Measurements from ENCODE around the gene SPPL2C. TPM values are rescaled to one million over a fixed set of nuclear protein-coding genes. Genes with fewer than 3 reads are reported as not detected.

The SPPL2C gene, protein sequence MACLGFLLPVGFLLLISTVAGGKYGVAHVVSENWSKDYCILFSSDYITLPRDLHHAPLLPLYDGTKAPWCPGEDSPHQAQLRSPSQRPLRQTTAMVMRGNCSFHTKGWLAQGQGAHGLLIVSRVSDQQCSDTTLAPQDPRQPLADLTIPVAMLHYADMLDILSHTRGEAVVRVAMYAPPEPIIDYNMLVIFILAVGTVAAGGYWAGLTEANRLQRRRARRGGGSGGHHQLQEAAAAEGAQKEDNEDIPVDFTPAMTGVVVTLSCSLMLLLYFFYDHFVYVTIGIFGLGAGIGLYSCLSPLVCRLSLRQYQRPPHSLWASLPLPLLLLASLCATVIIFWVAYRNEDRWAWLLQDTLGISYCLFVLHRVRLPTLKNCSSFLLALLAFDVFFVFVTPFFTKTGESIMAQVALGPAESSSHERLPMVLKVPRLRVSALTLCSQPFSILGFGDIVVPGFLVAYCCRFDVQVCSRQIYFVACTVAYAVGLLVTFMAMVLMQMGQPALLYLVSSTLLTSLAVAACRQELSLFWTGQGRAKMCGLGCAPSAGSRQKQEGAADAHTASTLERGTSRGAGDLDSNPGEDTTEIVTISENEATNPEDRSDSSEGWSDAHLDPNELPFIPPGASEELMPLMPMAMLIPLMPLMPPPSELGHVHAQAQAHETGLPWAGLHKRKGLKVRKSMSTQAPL
- total RNA-seq (2021; fragmentation: NEBNext Ultra II Directional; extraction: Animal tissue kit (Norgen Biotek cat#: 25700)) (not detected in 2 replicates), polyA plus RNA-seq (2011; rRNA removed) (not detected in 2 replicates), polyA minus RNA-seq (2011; rRNA and poly(A)+ RNA removed) (not detected in 2 replicates)
- not detected for polyA plus RNA-seq (2011; cell fraction: cytosol; rRNA removed)
- polyA plus RNA-seq (2011; cell fraction: nucleus; rRNA removed) = not detected
- polyA plus RNA-seq (2012, experiment 1 of 2) = not detected in 4 replicates
- polyA plus RNA-seq (2012, experiment 2 of 2) = not detected
- not detected for polyA plus RNA-seq (2013, experiment 1 of 2)
- polyA plus RNA-seq (2013, experiment 2 of 2) = not detected
- not detected for polyA minus RNA-seq (2011; cell fraction: cytosol; rRNA and poly(A)+ RNA removed)
- not detected for polyA minus RNA-seq (2011; cell fraction: nucleus; rRNA and poly(A)+ RNA removed)
- long read RNA-seq, experiment 1 = 0 reads
- long read RNA-seq, experiment 2 = 0 reads

DNA sequence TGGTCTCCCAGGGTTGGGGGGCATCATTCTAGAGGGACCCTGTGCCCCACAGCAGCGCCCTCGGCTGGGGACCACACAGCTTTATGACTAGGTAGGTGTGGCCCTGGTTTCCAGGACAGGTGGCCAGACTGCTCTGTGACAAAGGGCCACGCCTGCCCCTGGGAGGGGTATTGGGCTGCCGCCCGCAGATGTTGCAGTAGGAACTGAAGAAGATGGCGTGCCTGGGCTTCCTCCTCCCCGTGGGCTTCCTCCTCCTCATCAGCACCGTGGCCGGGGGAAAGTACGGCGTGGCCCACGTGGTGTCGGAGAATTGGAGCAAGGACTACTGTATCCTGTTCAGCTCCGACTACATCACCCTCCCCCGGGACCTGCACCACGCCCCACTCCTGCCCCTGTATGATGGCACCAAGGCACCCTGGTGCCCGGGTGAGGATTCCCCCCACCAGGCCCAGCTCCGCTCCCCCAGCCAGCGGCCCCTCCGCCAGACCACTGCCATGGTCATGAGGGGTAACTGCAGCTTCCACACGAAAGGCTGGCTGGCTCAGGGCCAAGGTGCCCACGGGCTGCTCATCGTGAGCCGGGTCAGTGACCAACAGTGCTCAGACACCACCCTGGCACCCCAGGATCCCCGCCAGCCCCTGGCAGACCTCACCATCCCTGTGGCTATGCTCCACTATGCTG is at the start of gene SPPL2C:
TSS of gene SPPL2C (plus strand) at position 187 of the 681 bp plus-strand sequence. CDS start at position 213, 26 bp downstream.
- Histone ChIP-seq H2BK120ac (replicated peaks; ENCODE audit: low read depth, low read length) (no peak within 1 kb of the TSS), H2BK12ac (ENCODE audit: low read depth, low read length) (no peak within 1 kb of the TSS), H3K4me1 (replicated peaks in 1 of 4; ENCODE audit: control insufficient read depth in 3 of 4, insufficient read depth in 4 of 4, low read length in 3 of 4) (no peaks in the 10 kb centered on the region), H4K91ac (replicated peaks; ENCODE audit: insufficient read length, low read length) (no peak within 1 kb of the TSS), H3K14ac (ENCODE audit: insufficient read length) (no peak within 1 kb of the TSS), H3K79me2 (ENCODE audit: control insufficient read depth in 1 of 2, insufficient read depth in 2 of 2, low read length in 2 of 2) (no peaks in the 10 kb centered on the region), H3K56ac (replicated peaks; ENCODE audit: insufficient read length, low read depth, low read length) (no peak within 1 kb of the TSS), H4K20me1 (replicated peaks in 1 of 2; ENCODE audit: control insufficient read depth in 1 of 2, insufficient read depth in 2 of 2, low read length in 2 of 2) (no peaks in the 10 kb centered on the region), H3K9me3 (ENCODE audit: insufficient read depth in 2 of 2, low read depth in 1 of 2, low read length in 1 of 2) (no peaks in the 10 kb centered on the region), H3K23ac (ENCODE audit: insufficient read length) (no peak within 1 kb of the TSS), H4K8ac (ENCODE audit: extremely low read depth, insufficient read depth, low read length) (peak within 1 kb of the TSS; percentile 25; the same call in 1 of the 2 replicates), H2AK5ac (ENCODE audit: low read depth, low read length) (no peak within 1 kb of the TSS), H2BK5ac (ENCODE audit: low read depth, low read length) (no peak within 1 kb of the TSS), H3K27ac (ENCODE audit: low read depth, low read length) (no peak within 1 kb of the TSS), H3K36me3 (ENCODE audit: control insufficient read depth in 2 of 4, insufficient read depth in 4 of 4, low read length in 3 of 4) (no peaks in the 10 kb centered on the region), H3K9ac (replicated peaks in 1 of 4; ENCODE audit: extremely low read depth in 1 of 4, low read depth in 3 of 4, low read length in 3 of 4) (no peak within 1 kb of the TSS; a peak in 1 of 7 replicates), H3K4ac (replicated peaks; ENCODE audit: insufficient read length, low read depth, low read length) (no peak within 1 kb of the TSS), H3K4me2 (ENCODE audit: insufficient read depth in 1 of 2, low read depth in 2 of 2, low read length in 2 of 2) (no peak within 1 kb of the TSS), H3K4me3 (ENCODE audit: extremely low read depth in 1 of 4, insufficient read depth in 2 of 4, low read depth in 3 of 4, low read length in 4 of 4) (no peak within 1 kb of the TSS), H3K18ac (ENCODE audit: extremely low read depth, low read length) (no peak within 1 kb of the TSS), H2AFZ (ENCODE audit: low read length) (no peak within 1 kb of the TSS), H2BK20ac (ENCODE audit: low read length) (no peak within 1 kb of the TSS), H4K5ac (ENCODE audit: insufficient read length, low read depth, low read length) (no peak within 1 kb of the TSS), H3K27me3 (replicated peaks in 1 of 4; ENCODE audit: control insufficient read depth in 3 of 4, extremely low read depth in 1 of 4, insufficient read depth in 3 of 4, low read length in 3 of 4) (no peaks in the 10 kb centered on the region), H2BK15ac (ENCODE audit: low read length) (no peak within 1 kb of the TSS), H3K79me1 (ENCODE audit: low read depth, low read length) (no peaks in the 10 kb centered on the region), H3K23me2 (ENCODE audit: low read depth, low read length) (no peaks in the 10 kb centered on the region)
- ChIA-PET POLR2A (ENCODE audit: partially characterized antibody) (interaction anchor here (1.1 to 1.4 kb wide), 2 partner anchors 203 to 206 kb away, joined by 3 read pairs; no protein-coding TSS in a partner anchor), CTCF (ENCODE audit: partially characterized antibody) (interaction anchor here (0.6 to 5.6 kb wide), 9 partner anchors 7 to 203 kb away, joined by 3 to 21 read pairs (median 3); no protein-coding TSS in a partner anchor)
- no peak for FAIRE-seq
- DNase-seq (ENCODE audit: low read depth in 1 of 2, low spot score in 2 of 2) = no peak
- WGBS, 2 experiments (ENCODE audit: extremely low coverage in 1 of 2, insufficient coverage in 1 of 2, insufficient read length in 1 of 2, insufficient replicate concordance in 2 of 2, low coverage in 1 of 2, low lambda C conversion rate in 2 of 2, missing lambda C conversion rate in 1 of 2) = 91% methylated on average over 12 of the region's 25 CpGs; no CpG with 5 or more reads in 1 of the 2 experiments
- TF ChIP-seq NRF1 (IDR thresholded peaks at IDR 0.05; ENCODE audit: low read depth, low read length) (no peak), ZNF274 (IDR thresholded peaks at IDR 0.05; ENCODE audit: borderline replicate concordance, extremely low read depth, low read length) (no peak), SP2 (IDR thresholded peaks at IDR 0.05; ENCODE audit: low read length) (no peak), CTBP2 (IDR thresholded peaks at IDR 0.05; ENCODE audit: borderline replicate concordance, insufficient read depth, insufficient read length, low read length) (no peak), SIRT6 (IDR thresholded peaks at IDR 0.05; ENCODE audit: low read length) (no peak), GTF2F1 (IDR thresholded peaks at IDR 0.05; ENCODE audit: borderline replicate concordance, low read depth, low read length) (no peak), TBP (IDR thresholded peaks at IDR 0.05; ENCODE audit: low read depth, low read length) (no peak), BCL11A (IDR thresholded peaks at IDR 0.05; ENCODE audit: low read depth in 2 of 2, low read length in 2 of 2) (no peak)

Measured in H1 (cell line).